GM18907 (cell line): ENCODE data around the gene LRRC25.

ENCODE experiments used
- ATAC-seq: cut with Tn5 transposase; IDR thresholded peaks from one replicate; pipeline ENCODE4 v1.9.1; 2021; ENCODE audit warnings: mild to moderate bottlenecking, moderate library complexity; ENCODE audit not compliant: unreplicated experiment

Gene LRRC25

GRCh38 chr19:18397242-18398202, at the start of gene LRRC25:
LRRC25 (minus strand) TSS chr19:18397622; CDS start chr19:18396963, 659 bp downstream.
- ATAC-seq, result no peak

- no peak for ATAC-seq
These were observed 49.5 kb upstream of the LRRC25 start for GRCh38 chr19:18446811-18447359.

- no peak for ATAC-seq
These were observed 48.9 kb upstream of the LRRC25 start for GRCh38 chr19:18446145-18446810.

GRCh38 chr19:18445262-18445948, 48.0 kb upstream of the LRRC25 start:
- no peak for ATAC-seq

GRCh38 chr19:18444513-18444912, 47.1 kb upstream of the LRRC25 start:
- no peak for ATAC-seq

GRCh38 chr19:18443831-18444230, 46.4 kb upstream of the LRRC25 start:
- no peak for ATAC-seq

- no peak for ATAC-seq
These were observed 46.0 kb upstream of the LRRC25 start for GRCh38 chr19:18443406-18443805.

GRCh38 chr19:18442941-18443340, 45.5 kb upstream of the LRRC25 start:
- ATAC-seq, result no peak

GRCh38 chr19:18441804-18442788, 44.7 kb upstream of the LRRC25 start:
- ATAC-seq, result no peak

GRCh38 chr19:18440936-18441803, 43.7 kb upstream of the LRRC25 start:
- no peak for ATAC-seq

GRCh38 chr19:18440415-18440877, 43.0 kb upstream of the LRRC25 start:
- no peak for ATAC-seq

GRCh38 chr19:18439910-18440237, 42.5 kb upstream of the LRRC25 start:
- ATAC-seq, result no peak

GRCh38 chr19:18439025-18439909, 41.8 kb upstream of the LRRC25 start:
- no peak for ATAC-seq

GRCh38 chr19:18438331-18439024, 41.1 kb upstream of the LRRC25 start:
- ATAC-seq, result no peak

- no peak for ATAC-seq
These were observed 40.3 kb upstream of the LRRC25 start, which contains the start of gene ISYNA1 for GRCh38 chr19:18437491-18438330. ISYNA1 (minus strand) TSS chr19:18438133; CDS start chr19:18437979, 154 bp downstream.
